GM19025 (cell line): Measurements from ENCODE around the gene SCN8A.
"Not testable (repeated sequence)": the region's sequence is repeated elsewhere in the genome, so short reads cannot be mapped to it uniquely, and the experiment has no call there.

Experiments used
- ATAC-seq: cut with Tn5 transposase; IDR thresholded peaks from one replicate; pipeline ENCODE4 v1.9.1; 2021; ENCODE audit warnings: mild to moderate bottlenecking, low read depth, moderate library complexity; ENCODE audit not compliant: unreplicated experiment

The SCN8A gene

GRCh38 chr12:51591016-51591901, at the start of gene SCN8A:
Gene SCN8A (plus strand): TSS chr12:51591233. CDS start chr12:51662818, 71,585 bp downstream.
- ATAC-seq, result no peak

DNA sequence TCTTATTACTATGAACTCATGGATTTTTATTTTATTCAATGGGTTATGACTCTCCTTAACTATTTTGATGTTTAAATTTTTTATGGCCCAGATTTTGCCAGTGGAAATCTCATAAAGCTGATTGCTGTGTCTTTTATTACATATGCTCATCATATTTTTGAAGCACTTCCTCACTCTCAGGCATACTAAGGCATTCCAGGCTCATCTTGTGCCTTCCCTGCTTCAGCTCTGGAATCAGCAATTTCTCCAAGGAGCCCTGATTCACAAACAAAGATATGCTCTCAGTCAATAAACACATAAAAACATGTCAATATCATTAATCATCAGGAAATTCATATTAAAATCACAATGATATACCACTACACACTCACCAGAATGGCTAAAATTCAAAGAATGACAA, 44.9 kb upstream of the SCN8A start:
- no peak for ATAC-seq

GRCh38 chr12:51547606-51548005, 43.4 kb upstream of the SCN8A start:
- ATAC-seq, result no peak

DNA sequence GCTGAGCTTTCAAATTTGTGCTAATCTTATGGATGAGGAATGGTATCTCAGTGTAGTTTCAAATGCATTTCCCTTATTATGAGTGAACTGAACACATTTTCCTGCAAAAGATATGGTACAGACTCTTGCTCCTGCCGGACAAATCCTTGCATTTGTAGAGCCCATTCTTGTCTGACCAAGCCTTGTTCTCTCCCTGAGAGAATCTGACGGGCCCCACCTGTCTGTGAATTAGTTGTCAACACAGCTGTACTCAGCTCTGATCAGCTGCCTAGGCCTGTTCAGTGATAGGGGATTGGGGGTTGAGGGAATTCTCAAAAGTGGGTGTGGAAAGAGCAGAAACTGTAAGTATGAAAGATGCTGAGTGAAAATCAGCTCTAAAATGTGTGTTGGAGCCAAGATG, 42.8 kb upstream of the SCN8A start:
- ATAC-seq, result no peak

- ATAC-seq, result no peak
Measured at GRCh38 chr12:51549637-51550036, 41.4 kb upstream of the SCN8A start.

DNA sequence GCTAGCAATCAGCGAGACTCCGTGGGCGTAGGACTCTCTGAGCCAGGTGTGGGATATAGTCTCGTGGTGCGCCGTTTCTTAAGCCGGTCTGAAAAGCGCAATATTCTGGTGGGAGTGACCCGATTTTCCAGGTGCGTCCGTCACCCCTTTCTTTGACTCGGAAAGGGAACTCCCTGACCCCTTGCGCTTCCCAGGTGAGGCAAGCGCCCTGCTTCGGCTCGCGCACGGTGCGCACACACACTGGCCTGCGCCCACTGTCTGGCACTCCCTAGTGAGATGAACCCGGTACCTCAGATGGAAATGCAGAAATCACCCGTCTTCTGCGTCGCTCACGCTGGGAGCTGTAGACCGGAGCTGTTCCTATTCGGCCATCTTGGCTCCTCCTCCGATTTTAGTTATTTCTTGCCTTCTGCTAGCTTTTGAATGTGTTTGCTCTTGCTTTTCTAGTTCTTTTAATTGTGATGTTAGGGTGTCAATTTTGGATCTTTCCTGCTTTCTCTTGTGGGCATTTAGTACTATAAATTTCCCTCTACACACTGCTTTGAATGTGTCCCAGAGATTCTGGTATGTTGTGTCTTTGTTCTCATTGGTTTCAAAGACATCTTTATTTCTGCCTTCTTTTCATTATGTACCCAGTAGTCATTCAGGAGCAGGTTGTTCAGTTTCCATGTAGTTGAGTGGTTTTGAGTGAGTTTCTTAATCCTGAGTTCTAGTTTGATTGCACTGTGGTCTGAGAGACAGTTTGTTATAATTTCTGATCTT, 22.6 kb upstream of the SCN8A start:
- not testable (repeated sequence) for ATAC-seq

DNA sequence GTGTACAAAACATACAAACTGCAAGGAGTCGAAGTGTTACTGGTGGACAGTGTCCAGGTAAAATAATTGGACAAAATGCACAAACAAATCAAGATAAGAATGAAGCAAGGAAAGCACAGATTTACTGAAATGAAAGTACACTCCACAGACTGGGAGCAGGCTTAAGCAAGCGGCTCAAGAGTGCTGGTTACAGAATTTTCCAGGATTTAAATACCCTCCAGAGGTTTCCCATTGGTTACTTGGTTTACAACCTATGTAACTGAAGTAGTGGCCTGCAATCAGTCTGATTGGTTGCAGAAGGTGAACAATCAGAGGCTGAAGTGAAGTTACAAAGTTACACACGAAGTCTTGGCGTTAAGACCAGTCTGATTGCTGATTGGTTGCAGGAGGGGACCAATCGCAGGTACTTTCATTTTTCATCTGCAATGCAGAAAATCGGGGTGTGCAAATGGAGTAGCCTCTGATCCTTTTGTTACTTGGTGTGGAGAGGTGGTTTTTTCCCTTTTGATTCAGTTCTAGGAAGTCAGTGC, 11.6 kb upstream of the SCN8A start:
- ATAC-seq, result no peak

DNA sequence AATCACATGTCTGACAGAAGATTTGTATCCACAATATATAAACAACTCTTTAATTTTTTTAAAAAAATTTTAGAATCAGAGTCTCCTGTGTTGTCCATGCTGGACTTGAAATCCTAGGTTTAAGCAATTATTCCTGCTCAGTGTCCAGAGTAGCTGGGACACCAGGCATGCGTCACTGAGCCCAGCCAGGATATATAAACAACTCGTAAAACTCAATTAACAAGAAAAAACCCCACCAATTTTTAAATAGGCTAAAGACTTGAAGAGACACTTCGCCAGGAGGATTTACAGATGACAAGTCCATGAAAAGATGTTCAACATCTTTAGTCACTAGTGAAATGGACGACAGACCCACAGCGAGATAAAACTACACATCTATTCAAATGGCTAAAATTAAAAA, 2.0 kb upstream of the SCN8A start:
- no peak for ATAC-seq

- no peak for ATAC-seq
Measured at GRCh38 chr12:51589557-51590176, 1.4 kb upstream of the SCN8A start.

DNA sequence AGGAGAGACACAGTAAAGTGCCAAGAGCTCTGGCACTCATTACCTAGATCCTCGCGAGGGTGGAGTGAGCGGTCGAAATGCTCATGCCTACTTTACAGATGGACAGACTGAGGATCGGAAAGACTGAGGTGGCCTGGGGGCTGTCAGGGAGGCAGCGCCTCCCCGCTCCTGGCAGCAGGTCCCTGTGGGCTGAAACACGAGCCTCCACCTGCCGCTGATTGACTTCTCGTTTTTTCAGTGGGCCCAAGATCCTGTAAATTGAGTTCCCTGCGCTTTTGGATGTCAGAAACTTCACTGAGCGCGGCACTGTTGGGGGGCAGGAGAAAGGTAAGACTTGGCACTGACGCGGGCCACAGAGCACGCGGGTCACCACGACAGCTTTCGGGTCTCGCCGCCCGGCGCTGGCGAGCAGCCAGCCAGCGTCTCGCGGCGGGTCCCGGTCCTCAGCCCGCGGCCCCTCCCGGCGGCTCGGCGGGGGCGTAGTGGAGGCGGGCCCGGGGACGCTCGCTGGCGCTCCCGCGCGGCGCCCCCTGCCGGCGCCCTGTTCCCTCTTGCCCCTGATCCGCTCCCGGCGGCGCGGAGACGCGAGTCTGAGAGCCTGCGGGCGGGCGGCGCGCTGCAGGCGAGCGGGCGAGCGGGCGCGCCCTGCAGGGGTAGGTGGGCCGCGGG, 552 bp upstream of the SCN8A start:
- peak; percentile 67 for ATAC-seq

- ATAC-seq, result no peak
Measured at GRCh38 chr12:51592034-51592705, 1.1 kb downstream of the SCN8A start.

DNA sequence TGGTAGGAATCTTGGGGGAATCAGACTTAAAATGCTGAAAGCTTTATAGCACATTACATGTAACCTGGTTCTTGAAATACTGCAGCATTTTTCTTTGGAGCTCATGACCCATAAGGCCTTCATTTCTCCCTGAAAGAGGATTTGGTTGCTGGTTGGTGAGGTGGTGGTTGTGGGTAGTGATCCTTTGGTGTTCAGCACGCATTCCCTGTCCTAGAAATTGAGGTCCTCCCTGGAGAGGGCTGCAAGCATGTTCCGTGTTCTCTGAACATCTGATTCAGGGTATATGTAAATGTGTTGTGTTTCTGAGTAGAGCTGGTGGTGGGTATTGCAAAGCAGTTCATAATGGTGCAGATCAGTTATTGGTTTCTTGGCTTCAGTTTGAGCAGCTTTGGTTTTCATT, 2.0 kb downstream of the SCN8A start:
- no peak for ATAC-seq

DNA sequence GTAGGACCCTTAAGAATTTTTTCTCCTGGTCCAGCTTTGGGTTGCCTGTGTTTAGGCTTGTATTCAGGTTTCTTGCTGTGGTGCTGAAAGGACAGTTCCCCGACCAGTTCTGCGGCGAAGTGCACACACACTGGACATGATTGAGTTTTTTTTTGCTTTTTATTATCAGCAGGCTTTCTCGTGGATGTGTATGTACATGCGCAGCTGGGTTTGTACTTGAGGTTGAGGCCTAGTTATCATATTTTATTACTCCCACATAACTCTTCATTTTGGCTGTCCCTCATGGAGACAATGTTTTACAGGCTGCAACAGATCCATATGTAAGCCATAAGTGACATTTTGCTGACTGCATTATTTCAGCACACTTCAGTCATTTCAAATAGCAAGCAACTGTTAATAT, 2.5 kb downstream of the SCN8A start:
- ATAC-seq, result no peak

DNA sequence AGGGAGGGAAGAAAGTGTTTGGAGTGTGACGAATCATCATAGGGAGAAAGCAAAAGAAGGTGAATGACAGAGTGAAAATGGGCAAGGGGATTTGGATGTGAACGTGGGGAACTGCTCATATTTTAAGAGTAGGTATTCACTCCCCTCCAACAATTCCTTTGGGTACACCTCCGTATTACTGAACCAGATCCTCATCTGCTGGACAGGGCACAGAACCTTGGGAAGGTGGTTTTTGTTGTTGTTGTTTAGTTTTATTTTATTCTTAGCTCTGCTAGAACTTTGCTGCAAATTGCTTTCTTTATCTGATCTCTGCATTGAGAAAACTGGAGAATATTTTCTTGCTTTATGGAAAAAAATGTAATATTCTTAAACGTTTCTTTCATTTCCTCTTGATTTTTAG, 7.1 kb downstream of the SCN8A start:
- ATAC-seq, result no peak

GRCh38 chr12:51600721-51601120, 9.7 kb downstream of the SCN8A start:
- no peak for ATAC-seq

GRCh38 chr12:51601241-51601640, 10.2 kb downstream of the SCN8A start:
- no peak for ATAC-seq

GRCh38 chr12:51605896-51606295, 14.9 kb downstream of the SCN8A start:
- not testable (repeated sequence) for ATAC-seq

DNA sequence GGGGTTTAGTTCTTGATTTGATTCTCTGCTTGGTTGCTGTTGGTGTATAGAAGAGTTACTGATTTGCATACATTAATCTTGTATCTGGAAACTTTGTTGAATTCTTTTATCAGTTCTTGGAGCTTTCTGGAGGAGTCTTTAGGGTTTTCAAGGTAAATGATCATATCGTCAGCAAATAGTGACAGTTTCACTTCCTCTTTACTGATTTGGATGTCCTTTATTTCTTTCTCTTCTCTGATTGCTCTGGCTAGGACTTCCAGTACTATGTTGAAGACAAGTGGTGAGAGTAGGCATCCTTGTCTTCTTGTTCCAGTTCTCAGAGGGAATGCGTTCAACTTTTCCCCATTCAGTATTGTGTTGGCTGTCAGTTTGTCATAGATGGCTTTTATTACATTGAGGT, 16.2 kb downstream of the SCN8A start:
- not testable (repeated sequence) for ATAC-seq

DNA sequence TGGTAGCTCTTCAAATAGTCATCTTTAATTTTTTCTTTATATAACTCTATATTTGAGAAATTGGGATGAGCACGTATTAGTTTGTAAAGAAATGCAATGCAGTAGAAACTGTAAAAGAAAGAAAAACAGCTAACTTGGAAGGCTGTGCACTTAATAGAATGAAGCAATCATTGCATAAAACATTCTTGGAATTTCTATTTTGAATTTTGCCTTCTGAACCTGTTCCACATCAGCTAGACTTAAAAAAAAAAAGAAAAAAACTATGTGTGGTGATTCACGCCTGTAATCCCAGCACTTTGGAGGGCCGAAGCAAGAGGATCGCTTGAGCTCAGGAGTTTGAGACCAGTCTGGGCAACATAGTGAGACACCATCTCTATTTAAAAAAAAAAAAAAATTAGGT, 29.4 kb downstream of the SCN8A start:
- ATAC-seq, result no peak
